Measurements from ENCODE around the gene NUP188. TPM values are rescaled to one million over a fixed set of nuclear protein-coding genes. Genes with fewer than 3 reads are reported as not detected.

NUP188 gene
- total RNA-seq, 1 donor from 2014 or later: 35.7 TPM

Other genes starting within 250 kb of the NUP188 start
- 10.2 and 12.1 TPM in 2 replicates for gene PKN3, start 245.2 kb upstream of the NUP188 start, total RNA-seq
- gene ZDHHC12, start 223.6 kb upstream of the NUP188 start, total RNA-seq: 46.1 and 55.5 TPM in 2 replicates
- gene ZER1, start 175.8 kb upstream of the NUP188 start, total RNA-seq: 10.4 and 19.8 TPM in 2 replicates
- 9.6 and 16.7 TPM in 2 replicates for gene TBC1D13, start 160.4 kb upstream of the NUP188 start, total RNA-seq
- 24.6 and 29.5 TPM in 2 replicates for gene ENDOG, start 129.2 kb upstream of the NUP188 start, total RNA-seq
- 10.3 and 18.1 TPM in 2 replicates for gene SPOUT1, start 117.9 kb upstream of the NUP188 start, total RNA-seq
- gene KYAT1, start 65.7 kb upstream of the NUP188 start, total RNA-seq: 4.7 and 5.4 TPM in 2 replicates
- 68.8 and 117 TPM in 2 replicates for gene LRRC8A, start 65.6 kb upstream of the NUP188 start, total RNA-seq
- gene PHYHD1, start 26.7 kb upstream of the NUP188 start, total RNA-seq: 0.26 TPM in 1 of 2 replicates, not detected in the other
- 21.1 and 30.6 TPM in 2 replicates for gene DOLK, start 96 bp upstream of the NUP188 start, total RNA-seq
- 23.2 and 30.6 TPM in 2 replicates for gene SH3GLB2, start 80.6 kb downstream of the NUP188 start, total RNA-seq
- gene MIGA2, start 88.9 kb downstream of the NUP188 start, total RNA-seq: 15.5 and 20.2 TPM in 2 replicates
- 7.6 and 10.5 TPM in 2 replicates for gene DOLPP1, start 133.4 kb downstream of the NUP188 start, total RNA-seq
- gene CRAT, start 163.1 kb downstream of the NUP188 start, total RNA-seq: 24.8 and 37.3 TPM in 2 replicates
- 98.8 and 114 TPM in 2 replicates for gene PTPA, start 163.7 kb downstream of the NUP188 start, total RNA-seq
- 11.2 and 22.8 TPM in 2 replicates for gene IER5L, start 230.6 kb downstream of the NUP188 start, total RNA-seq

All from dermis microvascular lymphatic vessel endothelial cell (primary cell).